GM19240 (cell line): ENCODE measurements around the gene GCLM.
"Not testable (repeated sequence)": the region's sequence is repeated elsewhere in the genome, so short reads cannot be mapped to it uniquely, and the experiment has no call there.

Experiments used
- DNase-seq: peaks from one replicate; pipeline ENCODE4 v3.0.0; 2011; ENCODE audit warnings: low spot score; ENCODE audit not compliant: insufficient read length

Gene GCLM

GRCh38 chr1:93899543-93900207 is 9.6 kb downstream of the GCLM start:
- no peak for DNase-seq

- no peak for DNase-seq
Measured at GRCh38 chr1:93888900-93889299, 20.3 kb downstream of the GCLM start.

- DNase-seq = no peak
Measured at GRCh38 chr1:93882269-93882668, 27.0 kb downstream of the GCLM start.

GRCh38 chr1:93880731-93881130 is 28.5 kb downstream of the GCLM start:
- no peak for DNase-seq

GRCh38 chr1:93878889-93879586 is 30.2 kb downstream of the GCLM start, which contains the start of gene DNTTIP2:
TSS of gene DNTTIP2 (minus strand) at chr1:93879206. CDS start at chr1:93879148, 58 bp downstream.
- DNase-seq = peak; percentile 79

- DNase-seq = peak; percentile 25
Measured at GRCh38 chr1:93878501-93878888, 30.7 kb downstream of the GCLM start.

GRCh38 chr1:93877529-93877928 is 31.7 kb downstream of the GCLM start:
- no peak for DNase-seq

GRCh38 chr1:93876244-93876643 is 33.0 kb downstream of the GCLM start:
- DNase-seq = no peak

- no peak for DNase-seq
Measured at GRCh38 chr1:93874025-93874651, 35.1 kb downstream of the GCLM start.

GRCh38 chr1:93871366-93871765 is 37.9 kb downstream of the GCLM start:
- no peak for DNase-seq

GRCh38 chr1:93869653-93870052 is 39.6 kb downstream of the GCLM start:
- DNase-seq = no peak

- DNase-seq = not testable (repeated sequence)
Measured at GRCh38 chr1:93868492-93868891, 40.7 kb downstream of the GCLM start.

- DNase-seq = no peak
Measured at GRCh38 chr1:93865253-93865652, 44.0 kb downstream of the GCLM start.

GRCh38 chr1:93864175-93864574 is 45.1 kb downstream of the GCLM start:
- no peak for DNase-seq

- DNase-seq = not testable (repeated sequence)
Measured at GRCh38 chr1:93857653-93858052, 51.6 kb downstream of the GCLM start.

GRCh38 chr1:93855983-93856382 is 53.2 kb downstream of the GCLM start:
- DNase-seq = not testable (repeated sequence)

- DNase-seq = no peak
Measured at GRCh38 chr1:93853940-93854339, 55.3 kb downstream of the GCLM start.

GRCh38 chr1:93851878-93852277 is 57.4 kb downstream of the GCLM start:
- DNase-seq = no peak

GRCh38 chr1:93851327-93851712 is 57.9 kb downstream of the GCLM start:
- DNase-seq = no peak

GRCh38 chr1:93850687-93851326 is 58.4 kb downstream of the GCLM start:
- DNase-seq = not testable (repeated sequence)

- DNase-seq = no peak
Measured at GRCh38 chr1:93848350-93848883, 60.8 kb downstream of the GCLM start.

- DNase-seq = peak; percentile 21
Measured at GRCh38 chr1:93847811-93848288, 61.4 kb downstream of the GCLM start.
